Measurements from ENCODE around the gene CST3. TPM values are rescaled to one million over a fixed set of nuclear protein-coding genes. Genes with fewer than 3 reads are reported as not detected.

CST3 gene
- total and polyA plus RNA-seq, 2 donors (not counting 1 experiment from before 2014, with no cell fraction given), result 1.2 to 16.9 TPM

GRCh38 chr20:23661002-23661429 lies 23.3 kb upstream of the CST3 start:
- Histone ChIP-seq H3K27me3 (replicated peaks in 1 of 4; ENCODE audit: control extremely low read depth in 1 of 4, control insufficient read depth in 3 of 4, insufficient read depth in 4 of 4, low read length in 3 of 4) (no peaks in the 10 kb centered on the region), H3K9me3 (ENCODE audit: control extremely low read depth in 1 of 3, control insufficient read depth in 2 of 3, insufficient read depth in 1 of 3, low read length in 2 of 3) (no peaks in the 10 kb centered on the region), H4K20me1 (ENCODE audit: control insufficient read depth, insufficient read depth, low read length, poor library complexity, severe bottlenecking) (no peaks in the 10 kb centered on the region), H3K36me3 (replicated peaks in 1 of 2; ENCODE audit: control extremely low read depth in 1 of 2, control insufficient read depth in 1 of 2, extremely low read depth in 1 of 2, insufficient read depth in 2 of 2, low read length in 1 of 2) (no peaks in the 10 kb centered on the region), H3K79me2 (ENCODE audit: control insufficient read depth, insufficient read depth, low read length) (no peaks in the 10 kb centered on the region), H3K27ac (ENCODE audit: low read length in 2 of 2) (no peak overlapping the region), H3K4me1 (ENCODE audit: control insufficient read depth in 2 of 2, insufficient read depth in 2 of 2, low read length in 2 of 2) (peaks cover 0 to 1% of the 10 kb centered on the region in 2 donors), H3K4me2 (replicated peaks; ENCODE audit: low read depth, low read length, poor library complexity, severe bottlenecking) (no peak overlapping the region), H3K4me3 (ENCODE audit: control extremely low read depth in 1 of 5, extremely low read depth in 1 of 5, insufficient read depth in 1 of 5, low read depth in 2 of 5, low read length in 4 of 5) (no peak overlapping the region), H3K9ac (ENCODE audit: low read length) (no peak overlapping the region), H2AFZ (ENCODE audit: insufficient read depth, low read depth, low read length, poor library complexity, severe bottlenecking) (no peak overlapping the region)
- DNase-seq (no peak), ATAC-seq (ENCODE audit: low read depth) (no peak)
- no peaks in the 10 kb centered on the region for H3K9me3 Mint-ChIP-seq (ENCODE audit: insufficient read depth)
- no peaks in the 10 kb centered on the region for H3K4me1 Mint-ChIP-seq
- H3K4me3 Mint-ChIP-seq, result no peak overlapping the region
- H3K27me3 Mint-ChIP-seq, result no peaks in the 10 kb centered on the region
- 93% methylated on average over 2 of the region's 6 CpGs for WGBS (ENCODE audit: insufficient coverage)
- CTCF ChIA-PET, result no interaction called here
- intact Hi-C loops (cut with micrococcal nuclease), result no loop called here
- TF ChIP-seq, protein P1, sequence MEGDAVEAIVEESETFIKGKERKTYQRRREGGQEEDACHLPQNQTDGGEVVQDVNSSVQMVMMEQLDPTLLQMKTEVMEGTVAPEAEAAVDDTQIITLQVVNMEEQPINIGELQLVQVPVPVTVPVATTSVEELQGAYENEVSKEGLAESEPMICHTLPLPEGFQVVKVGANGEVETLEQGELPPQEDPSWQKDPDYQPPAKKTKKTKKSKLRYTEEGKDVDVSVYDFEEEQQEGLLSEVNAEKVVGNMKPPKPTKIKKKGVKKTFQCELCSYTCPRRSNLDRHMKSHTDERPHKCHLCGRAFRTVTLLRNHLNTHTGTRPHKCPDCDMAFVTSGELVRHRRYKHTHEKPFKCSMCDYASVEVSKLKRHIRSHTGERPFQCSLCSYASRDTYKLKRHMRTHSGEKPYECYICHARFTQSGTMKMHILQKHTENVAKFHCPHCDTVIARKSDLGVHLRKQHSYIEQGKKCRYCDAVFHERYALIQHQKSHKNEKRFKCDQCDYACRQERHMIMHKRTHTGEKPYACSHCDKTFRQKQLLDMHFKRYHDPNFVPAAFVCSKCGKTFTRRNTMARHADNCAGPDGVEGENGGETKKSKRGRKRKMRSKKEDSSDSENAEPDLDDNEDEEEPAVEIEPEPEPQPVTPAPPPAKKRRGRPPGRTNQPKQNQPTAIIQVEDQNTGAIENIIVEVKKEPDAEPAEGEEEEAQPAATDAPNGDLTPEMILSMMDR (IDR thresholded peaks at IDR 0.05), result no peak
- no peak for TF ChIP-seq EZH2 (IDR thresholded peaks at IDR 0.05; ENCODE audit: borderline replicate concordance, insufficient read depth, low read depth, low read length, poor library complexity, severe bottlenecking)
- H3K27ac Mint-ChIP-seq, result no peak overlapping the region
- POLR2A ChIA-PET, result no interaction called here

GRCh38 chr20:23659989-23660837 lies 22.5 kb upstream of the CST3 start:
- 97% methylated on average over 7 of the region's 8 CpGs for WGBS (ENCODE audit: insufficient coverage)
- intact Hi-C loops (cut with micrococcal nuclease), result no loop called here

More at GRCh38 chr20:23659989-23660837, 22.5 kb upstream of the CST3 start:
- Mint-ChIP-seq H3K4me3 (no peak overlapping the region), H3K4me1 (peaks cover 5% of the 10 kb centered on the region), H3K27me3 (peaks cover 5% of the 10 kb centered on the region), H3K27ac (no peak overlapping the region), H3K9me3 (ENCODE audit: insufficient read depth) (no peaks in the 10 kb centered on the region)
- Histone ChIP-seq H3K9ac (ENCODE audit: low read length) (no peak overlapping the region), H2AFZ (ENCODE audit: insufficient read depth, low read depth, low read length, poor library complexity, severe bottlenecking) (no peak overlapping the region), H3K4me1 (ENCODE audit: control insufficient read depth in 2 of 2, insufficient read depth in 2 of 2, low read length in 2 of 2) (peaks cover 5 to 9% of the 10 kb centered on the region in 2 donors), H3K4me3 (ENCODE audit: control extremely low read depth in 1 of 5, extremely low read depth in 1 of 5, insufficient read depth in 1 of 5, low read depth in 2 of 5, low read length in 4 of 5) (no peak overlapping the region), H3K27me3 (replicated peaks in 1 of 4; ENCODE audit: control extremely low read depth in 1 of 4, control insufficient read depth in 3 of 4, insufficient read depth in 4 of 4, low read length in 3 of 4) (no peaks in the 10 kb centered on the region), H3K36me3 (replicated peaks in 1 of 2; ENCODE audit: control extremely low read depth in 1 of 2, control insufficient read depth in 1 of 2, extremely low read depth in 1 of 2, insufficient read depth in 2 of 2, low read length in 1 of 2) (no peaks in the 10 kb centered on the region), H3K9me3 (ENCODE audit: control extremely low read depth in 1 of 3, control insufficient read depth in 2 of 3, insufficient read depth in 1 of 3, low read length in 2 of 3) (no peaks in the 10 kb centered on the region), H3K79me2 (ENCODE audit: control insufficient read depth, insufficient read depth, low read length) (no peaks in the 10 kb centered on the region), H3K27ac (ENCODE audit: low read length in 2 of 2) (no peak overlapping the region), H4K20me1 (ENCODE audit: control insufficient read depth, insufficient read depth, low read length, poor library complexity, severe bottlenecking) (no peaks in the 10 kb centered on the region), H3K4me2 (replicated peaks; ENCODE audit: low read depth, low read length, poor library complexity, severe bottlenecking) (no peak overlapping the region)
- POLR2A ChIA-PET, result no interaction called here
- CTCF ChIA-PET, result no interaction called here
- no peak for TF ChIP-seq EZH2 (IDR thresholded peaks at IDR 0.05; ENCODE audit: borderline replicate concordance, insufficient read depth, low read depth, low read length, poor library complexity, severe bottlenecking)
- TF ChIP-seq, protein P1 (IDR thresholded peaks at IDR 0.05), result no peak
- ATAC-seq (ENCODE audit: low read depth) (no peak), DNase-seq (no peak)

All from B cell (primary cell).